Skeletal muscle tissue (tissue), 4 donors: ENCODE results near the gene PUS1. TPM values are rescaled to one million over a fixed set of nuclear protein-coding genes. Genes with fewer than 3 reads are reported as not detected.

Experiments used
- H3K27ac ChIP-seq: one replicate; pipeline ENCODE4 v1.7.0; 2013; ENCODE audit warnings: mild to moderate bottlenecking, low read depth, low read length, inconsistent platforms
- H3K27me3 ChIP-seq, 3 donors: one replicate each; pipeline ENCODE4 v1.7.0; 2013; ENCODE audit warnings: low read length in 3 of 3; ENCODE audit not compliant: control insufficient read depth in 3 of 3, insufficient read depth in 3 of 3
- H3K36me3 ChIP-seq, 3 donors: one replicate each; pipeline ENCODE4 v1.7.0; 2013; ENCODE audit warnings: low read length in 3 of 3; ENCODE audit not compliant: control insufficient read depth in 3 of 3, insufficient read depth in 3 of 3
- H3K4me1 ChIP-seq, 3 donors: one replicate each; pipeline ENCODE4 v1.7.0; 2013; ENCODE audit warnings: low read length in 3 of 3, mild to moderate bottlenecking in 3 of 3; ENCODE audit not compliant: control insufficient read depth in 3 of 3, insufficient read depth in 3 of 3
- H3K4me3 ChIP-seq, 3 donors: one replicate each; pipeline ENCODE4 v1.7.0; 2013; ENCODE audit warnings: low read length in 3 of 3
- H3K9ac ChIP-seq, 3 donors: one replicate each; pipeline ENCODE4 v1.7.0; 2013; ENCODE audit warnings: low read length in 3 of 3, mild to moderate bottlenecking in 3 of 3, moderate library complexity in 2 of 3, low read depth in 1 of 3
- H3K9me3 ChIP-seq, 3 donors: one replicate each; pipeline ENCODE4 v1.7.0; 2013; ENCODE audit warnings: low read length in 3 of 3; ENCODE audit not compliant: control insufficient read depth in 3 of 3
- total RNA-seq: library from RNA; depleted of rRNA; stranded (reverse); fragments of >200 nt; gene quantifications from one replicate; pipeline ENCODE4 v1.2.3, GENCODE V29; 2014
- donor health status: Osteomylitis.

PUS1 gene
- total RNA-seq, 1 donor from 2014 or later = 4.7 TPM

DNA sequence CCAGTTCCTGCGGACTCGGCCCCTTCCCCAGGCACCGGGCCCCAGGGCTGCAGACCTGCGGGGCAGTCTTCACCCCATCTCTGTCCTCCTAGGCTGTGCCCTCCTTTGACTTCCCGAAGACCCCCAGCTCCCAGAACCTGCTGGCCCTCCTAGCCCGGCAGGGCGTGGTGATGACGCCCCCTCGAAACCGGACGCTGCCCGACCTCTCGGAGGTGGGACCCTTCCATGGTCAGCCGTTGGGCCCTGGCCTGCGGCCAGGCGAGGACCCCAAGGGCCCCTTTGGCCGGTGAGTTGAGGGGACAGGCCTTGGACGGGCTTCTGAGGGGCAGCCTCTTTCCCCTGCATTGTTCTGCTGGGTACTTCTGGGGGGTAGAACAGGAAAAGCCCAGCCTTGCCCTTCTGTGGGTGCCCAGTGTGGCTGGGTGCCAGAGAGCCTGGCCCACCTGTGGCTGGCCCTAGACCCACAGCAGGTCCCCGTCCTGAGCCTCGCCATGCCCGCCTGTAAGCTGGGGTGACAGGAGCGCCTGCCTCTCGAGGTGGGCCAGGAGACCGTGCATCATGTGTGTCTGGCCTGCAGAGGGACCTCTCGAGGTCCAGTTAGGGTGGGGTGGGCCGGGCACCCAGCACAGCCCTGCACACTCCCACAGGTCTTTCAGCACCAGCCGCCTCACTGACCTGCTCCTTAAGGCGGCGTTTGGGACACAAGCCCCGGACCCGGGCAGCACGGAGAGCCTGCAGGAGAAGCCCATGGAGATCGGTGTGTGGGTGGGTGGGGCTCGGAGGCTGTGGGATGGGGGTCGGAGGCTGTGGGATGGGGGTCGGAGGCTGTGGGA is 12.6 kb upstream of the PUS1 start:
- Histone ChIP-seq H3K27ac (no peak overlapping the region), H3K4me1 (peaks cover 6 to 10% (median 6%) of the 10 kb centered on the region in 3 donors), H3K9me3 (no peaks in the 10 kb centered on the region), H3K9ac (no peak overlapping the region), H3K4me3 (no peak overlapping the region), H3K36me3 (peaks cover 64 to 74% (median 67%) of the 10 kb centered on the region in 3 donors), H3K27me3 (no peaks in the 10 kb centered on the region)

DNA sequence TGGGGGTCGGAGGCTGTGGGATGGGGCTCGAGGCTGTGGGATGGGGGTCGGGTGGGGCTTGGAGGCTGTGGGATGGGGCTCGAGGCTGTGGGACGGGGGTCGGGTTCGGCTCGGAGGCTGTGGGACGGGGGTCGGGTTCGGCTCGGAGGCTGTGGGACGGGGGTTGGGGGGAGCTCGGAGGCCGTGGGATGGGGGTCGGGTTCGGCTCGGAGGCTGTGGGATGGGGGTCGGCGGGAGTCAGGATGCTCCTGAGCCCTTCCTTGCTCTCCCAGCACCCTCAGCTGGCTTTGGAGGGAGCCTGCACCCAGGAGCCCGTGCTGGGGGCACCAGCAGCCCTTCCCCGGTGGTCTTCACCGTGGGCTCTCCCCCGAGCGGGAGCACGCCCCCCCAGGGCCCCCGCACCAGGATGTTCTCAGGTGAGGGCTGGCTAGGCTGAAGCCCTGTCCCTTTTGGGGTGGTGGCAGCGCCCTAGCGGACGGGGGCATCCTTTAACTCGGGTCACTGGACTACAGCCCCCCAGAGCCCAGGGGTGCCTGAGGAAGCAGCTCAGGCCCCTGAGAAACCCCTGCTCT is 11.9 kb upstream of the PUS1 start:
- no peaks in the 10 kb centered on the region for H3K27me3 ChIP-seq
- H3K4me1 ChIP-seq = peaks cover under 1 to 4% (median 3%) of the 10 kb centered on the region in 3 donors
- H3K36me3 ChIP-seq = peaks cover 60 to 71% (median 64%) of the 10 kb centered on the region in 3 donors
- no peaks in the 10 kb centered on the region for H3K9me3 ChIP-seq
- H3K9ac ChIP-seq = no peak overlapping the region
- no peak overlapping the region for H3K27ac ChIP-seq
- no peak overlapping the region for H3K4me3 ChIP-seq

GRCh38 chr12:131917711-131918306 is 11.3 kb upstream of the PUS1 start:
- no peak overlapping the region for H3K27ac ChIP-seq
- H3K27me3 ChIP-seq = no peaks in the 10 kb centered on the region
- peaks cover 55 to 70% (median 61%) of the 10 kb centered on the region in 3 donors for H3K36me3 ChIP-seq
- no peak overlapping the region for H3K4me3 ChIP-seq
- H3K9me3 ChIP-seq = no peaks in the 10 kb centered on the region
- H3K4me1 ChIP-seq = no peaks in the 10 kb centered on the region
- H3K9ac ChIP-seq = no peak overlapping the region

DNA sequence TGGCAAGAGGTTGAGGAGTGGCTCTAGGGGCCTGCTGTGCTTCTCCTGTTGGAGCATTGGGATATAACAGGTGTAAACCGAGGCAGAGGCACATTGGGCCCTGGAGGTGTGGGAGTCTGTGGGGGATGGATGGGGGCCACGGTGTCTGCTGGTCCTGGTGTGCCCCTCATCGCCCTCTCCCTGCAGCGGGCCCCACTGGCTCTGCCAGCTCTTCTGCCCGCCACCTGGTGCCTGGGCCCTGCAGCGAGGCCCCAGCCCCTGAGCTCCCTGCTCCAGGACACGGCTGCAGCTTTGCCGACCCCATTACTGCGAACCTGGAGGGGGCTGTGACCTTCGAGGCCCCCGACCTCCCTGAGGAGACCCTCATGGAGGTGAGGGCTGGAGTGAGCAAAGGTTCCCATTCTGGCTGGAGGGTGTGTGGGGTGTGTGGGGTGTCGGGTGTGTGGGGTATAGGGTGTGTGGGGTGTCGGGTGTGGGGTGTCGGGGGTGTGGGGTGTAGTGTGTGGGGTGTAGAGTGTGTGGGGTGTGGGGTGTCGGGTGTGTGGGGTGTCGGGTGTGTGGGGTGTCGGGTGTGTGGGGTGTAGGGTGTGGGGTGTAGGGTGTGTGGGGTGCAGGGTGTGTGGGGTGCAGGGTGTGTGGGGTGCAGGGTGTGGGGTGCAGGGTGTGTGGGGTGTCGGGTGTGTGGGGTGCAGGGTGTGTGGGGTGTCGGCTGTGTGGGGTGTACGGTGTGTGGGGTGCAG is 10.6 kb upstream of the PUS1 start:
- H3K9ac ChIP-seq = no peak overlapping the region
- H3K4me1 ChIP-seq = no peaks in the 10 kb centered on the region
- H3K9me3 ChIP-seq = no peaks in the 10 kb centered on the region
- no peak overlapping the region for H3K27ac ChIP-seq
- H3K4me3 ChIP-seq = no peak overlapping the region
- no peaks in the 10 kb centered on the region for H3K27me3 ChIP-seq
- H3K36me3 ChIP-seq = peaks cover 54 to 66% (median 58%) of the 10 kb centered on the region in 3 donors

GRCh38 chr12:131919051-131919347 is 10.1 kb upstream of the PUS1 start:
- H3K36me3 ChIP-seq = peaks cover 51 to 62% (median 57%) of the 10 kb centered on the region in 3 donors

DNA sequence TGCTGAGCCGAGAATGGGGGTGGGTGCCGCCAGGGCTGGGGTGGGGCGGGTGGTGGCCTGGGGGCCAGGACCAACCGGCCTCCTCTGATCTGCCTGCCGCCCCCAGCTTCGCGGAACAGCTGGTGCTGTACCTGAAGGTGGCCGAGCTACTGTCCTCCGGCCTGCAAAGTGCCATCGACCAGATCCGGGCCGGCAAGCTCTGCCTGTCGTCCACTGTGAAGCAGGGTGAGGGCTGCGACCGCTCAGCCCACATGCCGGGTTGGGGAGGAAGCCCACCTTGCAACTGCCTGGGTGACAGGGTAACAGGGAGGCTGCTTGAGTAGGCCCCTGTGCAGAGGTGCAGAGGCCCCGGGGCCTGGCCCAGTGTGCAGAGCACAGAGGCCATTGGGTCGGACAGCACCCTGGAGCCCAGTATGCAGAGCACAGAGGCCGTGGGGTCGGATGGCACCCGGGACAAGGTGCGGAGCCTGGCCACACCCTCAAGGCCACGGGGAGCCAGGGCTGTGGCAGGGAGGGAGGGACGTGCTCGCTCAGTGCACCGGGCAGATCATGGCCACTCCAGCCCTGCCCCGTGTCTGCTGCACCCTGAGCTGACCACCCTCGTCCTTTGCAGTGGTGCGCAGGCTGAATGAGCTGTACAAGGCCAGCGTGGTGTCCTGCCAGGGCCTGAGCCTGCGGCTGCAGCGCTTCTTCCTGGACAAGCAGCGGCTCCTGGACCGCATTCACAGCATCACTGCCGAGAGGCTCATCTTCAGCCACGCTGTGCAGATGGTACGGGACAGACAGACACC is 9.5 kb upstream of the PUS1 start:
- Histone ChIP-seq H3K9ac (no peak overlapping the region), H3K4me1 (peaks cover 0 to 4% (median under 1%) of the 10 kb centered on the region in 3 donors), H3K27me3 (no peaks in the 10 kb centered on the region), H3K4me3 (no peak overlapping the region), H3K36me3 (peaks cover 45 to 57% (median 51%) of the 10 kb centered on the region in 3 donors), H3K27ac (no peak overlapping the region), H3K9me3 (no peaks in the 10 kb centered on the region)

More at GRCh38 chr12:131919051-131919347, 10.1 kb upstream of the PUS1 start:
- Histone ChIP-seq H3K27me3 (no peaks in the 10 kb centered on the region), H3K4me1 (peaks cover 0 to under 1% (median 0%) of the 10 kb centered on the region in 3 donors), H3K27ac (no peak overlapping the region), H3K4me3 (no peak overlapping the region), H3K9me3 (no peaks in the 10 kb centered on the region), H3K9ac (no peak overlapping the region)

DNA sequence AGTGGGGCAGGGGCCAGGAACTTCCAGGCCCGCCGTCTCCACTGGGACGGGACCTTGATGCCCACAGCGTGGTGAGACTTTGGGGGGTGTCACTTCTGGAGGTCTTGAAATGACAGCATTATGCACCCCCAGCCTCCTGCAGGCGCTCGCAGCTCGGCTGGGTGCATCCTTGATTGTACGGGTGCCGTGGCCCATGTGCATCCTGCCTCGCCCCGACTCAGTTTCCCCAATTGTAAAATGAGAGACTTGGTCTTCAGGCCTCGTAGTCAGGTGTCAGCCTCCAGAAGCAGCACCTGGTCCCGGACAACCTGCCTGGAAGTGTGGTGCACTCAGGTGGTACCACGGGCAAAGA is 8.9 kb upstream of the PUS1 start:
- Histone ChIP-seq H3K4me3 (no peak overlapping the region), H3K4me1 (peaks cover 0 to 7% (median 4%) of the 10 kb centered on the region in 3 donors), H3K27me3 (no peaks in the 10 kb centered on the region), H3K27ac (no peak overlapping the region), H3K36me3 (peaks cover 40 to 51% (median 47%) of the 10 kb centered on the region in 3 donors), H3K9me3 (no peaks in the 10 kb centered on the region), H3K9ac (no peak overlapping the region)

- Histone ChIP-seq H3K36me3 (peaks cover 29 to 41% (median 38%) of the 10 kb centered on the region in 3 donors), H3K27ac (no peak overlapping the region), H3K4me1 (peaks cover 0 to 7% (median 4%) of the 10 kb centered on the region in 3 donors)
Measured at GRCh38 chr12:131920902-131921840, 7.9 kb upstream of the PUS1 start.

More at GRCh38 chr12:131920902-131921840, 7.9 kb upstream of the PUS1 start:
- Histone ChIP-seq H3K27me3 (no peaks in the 10 kb centered on the region), H3K4me3 (no peak overlapping the region), H3K9ac (no peak overlapping the region), H3K9me3 (no peaks in the 10 kb centered on the region)
